Activated CD8-positive, alpha-beta T cell treated with anti-CD3 and anti-CD28 coated beads for 36 hours (primary cell): ENCODE measurements around the gene MRGPRF. TPM values are rescaled to one million over a fixed set of nuclear protein-coding genes. Genes with fewer than 3 reads are reported as not detected.

Experiments used
- ATAC-seq: fragments of 200-7000 bp; cut with Tn5 transposase; one replicate; pipeline ENCODE4 v1.10.0; 2021; ENCODE audit warnings: mild to moderate bottlenecking, moderate library complexity
- CTCF ChIA-PET: fragments of 350-600 bp; sonication (Branson Sonifier 250); formaldehyde crosslinking; loops from one replicate; lab custom pipeline; 2021; ENCODE audit warnings: antibody characterized with exemption; lab: Charles Lee
- POLR2A ChIA-PET: fragments of 350-600 bp; sonication (Branson Sonifier 250); formaldehyde crosslinking; loops from one replicate; lab custom pipeline; 2021; ENCODE audit warnings: antibody characterized with exemption; lab: Charles Lee
- DNase-seq: peaks from one replicate; pipeline ENCODE4 v3.0.0-alpha.2; 2020
- H3K27ac Mint-ChIP-seq: one replicate; pipeline ENCODE4 v1.8.0; 2021; ENCODE audit warnings: mild to moderate bottlenecking, mixed read lengths
- H3K27me3 Mint-ChIP-seq: one replicate; pipeline ENCODE4 v1.8.0; 2021; ENCODE audit warnings: mixed read lengths
- H3K36me3 Mint-ChIP-seq: one replicate; pipeline ENCODE4 v1.8.0; 2021; ENCODE audit warnings: low read depth, mixed read lengths
- H3K4me1 Mint-ChIP-seq: one replicate; pipeline ENCODE4 v1.8.0; 2021; ENCODE audit warnings: low read depth, mixed read lengths
- H3K4me3 Mint-ChIP-seq: one replicate; pipeline ENCODE4 v1.8.0; 2021; ENCODE audit warnings: mild to moderate bottlenecking, moderate library complexity, mixed read lengths
- H3K9me3 Mint-ChIP-seq: one replicate; pipeline ENCODE4 v1.8.0; 2021; ENCODE audit warnings: mixed read lengths
- intact Hi-C: fragments of 100-400 bp; cut with micrococcal nuclease; formaldehyde crosslinking; loops from one replicate; pipeline ENCODE4 v1.10.0; 2022
- total RNA-seq, 2 experiments: library from RNA; stranded (reverse); gene quantifications; one replicate each; pipeline ENCODE4 v1.2.3, GENCODE V29; 2021
- TF ChIP-seq, protein P1 (sequence below): fragments of 200-600 bp; IDR thresholded peaks from one replicate; pipeline ENCODE4 v1.8.0; 2022; ENCODE audit warnings: antibody characterized with exemption, mild to moderate bottlenecking

MRGPRF gene
- total RNA-seq, 2 experiments from 2014 or later, result not detected

DNA sequence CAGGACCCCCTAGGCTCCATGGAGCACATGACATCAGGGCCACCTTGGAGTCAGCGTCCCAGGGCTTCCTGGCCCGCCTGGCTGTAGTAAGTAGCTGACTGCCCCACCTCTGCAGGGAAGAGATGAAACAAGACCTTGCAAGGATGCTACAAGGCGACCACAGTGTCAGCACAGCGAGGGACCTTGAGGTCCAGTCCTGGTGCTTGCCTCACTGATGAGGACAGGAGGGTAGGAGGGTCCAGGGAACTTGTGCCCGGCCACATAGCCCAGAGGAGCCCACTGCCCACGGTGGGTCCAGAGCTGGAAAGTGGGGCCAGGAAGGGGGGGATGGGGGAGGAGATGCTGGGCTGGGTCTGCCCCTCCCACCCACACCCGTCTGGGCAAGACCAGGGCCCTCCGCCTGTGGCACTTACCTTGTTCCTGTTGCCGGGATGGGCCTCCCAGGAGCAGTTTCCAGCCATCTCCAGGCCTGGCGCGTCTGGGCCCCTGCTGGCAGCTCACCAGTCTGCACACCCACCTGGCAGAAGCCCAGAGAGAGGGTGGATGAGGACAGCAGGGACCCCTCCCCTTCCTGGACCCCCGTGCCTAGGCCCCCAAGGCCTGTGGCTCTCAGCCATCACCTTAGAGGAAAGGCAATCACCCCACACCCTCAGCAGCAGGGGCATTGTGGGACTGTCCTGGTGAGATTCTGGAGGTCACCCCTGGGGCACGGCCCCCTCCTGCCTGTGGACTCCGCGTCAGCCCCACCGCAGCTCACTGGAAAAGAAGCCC, 3.4 kb downstream of the MRGPRF start:
- no peak for ATAC-seq
- Mint-ChIP-seq H3K9me3 (no peaks in the 10 kb centered on the region), H3K4me1 (no peaks in the 10 kb centered on the region), H3K27me3 (peaks cover 23% of the 10 kb centered on the region), H3K36me3 (no peaks in the 10 kb centered on the region), H3K27ac (no peak overlapping the region), H3K4me3 (no peak overlapping the region)
- TF ChIP-seq, protein P1, sequence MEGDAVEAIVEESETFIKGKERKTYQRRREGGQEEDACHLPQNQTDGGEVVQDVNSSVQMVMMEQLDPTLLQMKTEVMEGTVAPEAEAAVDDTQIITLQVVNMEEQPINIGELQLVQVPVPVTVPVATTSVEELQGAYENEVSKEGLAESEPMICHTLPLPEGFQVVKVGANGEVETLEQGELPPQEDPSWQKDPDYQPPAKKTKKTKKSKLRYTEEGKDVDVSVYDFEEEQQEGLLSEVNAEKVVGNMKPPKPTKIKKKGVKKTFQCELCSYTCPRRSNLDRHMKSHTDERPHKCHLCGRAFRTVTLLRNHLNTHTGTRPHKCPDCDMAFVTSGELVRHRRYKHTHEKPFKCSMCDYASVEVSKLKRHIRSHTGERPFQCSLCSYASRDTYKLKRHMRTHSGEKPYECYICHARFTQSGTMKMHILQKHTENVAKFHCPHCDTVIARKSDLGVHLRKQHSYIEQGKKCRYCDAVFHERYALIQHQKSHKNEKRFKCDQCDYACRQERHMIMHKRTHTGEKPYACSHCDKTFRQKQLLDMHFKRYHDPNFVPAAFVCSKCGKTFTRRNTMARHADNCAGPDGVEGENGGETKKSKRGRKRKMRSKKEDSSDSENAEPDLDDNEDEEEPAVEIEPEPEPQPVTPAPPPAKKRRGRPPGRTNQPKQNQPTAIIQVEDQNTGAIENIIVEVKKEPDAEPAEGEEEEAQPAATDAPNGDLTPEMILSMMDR, result no peak
- CTCF ChIA-PET, result no interaction called here
- intact Hi-C loops, result no loop called here
- no peak for DNase-seq
- POLR2A ChIA-PET, result no interaction called here

DNA sequence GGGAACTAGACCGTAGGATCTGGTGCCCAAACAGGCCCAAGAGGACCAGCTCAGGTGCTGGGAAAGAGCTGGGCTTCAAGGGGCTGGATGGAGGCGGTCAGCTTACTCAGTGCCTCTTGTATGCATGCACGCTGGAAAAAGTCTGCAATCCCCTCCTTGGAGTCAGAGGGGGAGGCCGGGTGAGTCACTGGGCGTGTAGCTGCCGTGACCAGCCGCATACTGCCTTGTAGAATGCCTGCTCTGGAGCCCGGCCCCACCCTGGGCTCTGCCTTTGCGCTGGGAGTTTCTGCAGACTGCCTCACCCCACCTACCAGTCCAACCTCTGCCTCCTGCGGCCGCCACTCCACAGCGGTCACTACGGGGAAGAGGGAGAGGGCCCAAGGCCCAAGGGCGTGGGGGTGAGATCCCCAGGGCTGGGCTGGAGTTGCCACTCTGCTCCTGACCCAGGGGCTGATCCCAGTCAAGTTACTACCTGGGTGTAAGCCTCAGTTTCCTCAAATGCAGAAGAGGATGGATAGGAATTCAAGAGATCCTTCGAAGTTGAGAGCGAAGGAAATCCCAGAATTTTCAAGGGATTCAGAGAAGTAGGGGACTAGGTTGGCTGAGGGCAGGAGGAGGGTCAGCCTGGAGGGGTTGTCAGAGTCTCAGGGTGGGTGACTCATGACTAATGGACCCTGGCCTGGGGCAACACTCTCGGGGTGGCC, 4.2 kb downstream of the MRGPRF start:
- Mint-ChIP-seq H3K36me3 (no peaks in the 10 kb centered on the region), H3K27ac (no peak overlapping the region), H3K4me3 (no peak overlapping the region), H3K27me3 (peaks cover 23% of the 10 kb centered on the region), H3K9me3 (no peaks in the 10 kb centered on the region), H3K4me1 (no peaks in the 10 kb centered on the region)
- TF ChIP-seq, protein P1, result no peak
- intact Hi-C loops, result no loop called here
- ATAC-seq, result no peak
- ChIA-PET POLR2A (no interaction called here), CTCF (interaction anchor here (1.1 kb wide), 1 partner anchor 36 kb away, joined by 3 read pairs; no protein-coding TSS in a partner anchor)
- no peak for DNase-seq

GRCh38 chr11:69007975-69008381, 5.1 kb downstream of the MRGPRF start:
- ChIA-PET POLR2A (no interaction called here), CTCF (interaction anchor here (1.1 kb wide), 1 partner anchor 37 kb away, joined by 3 read pairs; no protein-coding TSS in a partner anchor)
- Mint-ChIP-seq H3K27me3 (peaks cover 21% of the 10 kb centered on the region), H3K4me1 (no peaks in the 10 kb centered on the region), H3K9me3 (no peaks in the 10 kb centered on the region), H3K36me3 (no peaks in the 10 kb centered on the region), H3K27ac (no peak overlapping the region), H3K4me3 (no peak overlapping the region)
- intact Hi-C loops, result no loop called here
- no peak for ATAC-seq
- DNase-seq, result no peak
- TF ChIP-seq, protein P1, result no peak

DNA sequence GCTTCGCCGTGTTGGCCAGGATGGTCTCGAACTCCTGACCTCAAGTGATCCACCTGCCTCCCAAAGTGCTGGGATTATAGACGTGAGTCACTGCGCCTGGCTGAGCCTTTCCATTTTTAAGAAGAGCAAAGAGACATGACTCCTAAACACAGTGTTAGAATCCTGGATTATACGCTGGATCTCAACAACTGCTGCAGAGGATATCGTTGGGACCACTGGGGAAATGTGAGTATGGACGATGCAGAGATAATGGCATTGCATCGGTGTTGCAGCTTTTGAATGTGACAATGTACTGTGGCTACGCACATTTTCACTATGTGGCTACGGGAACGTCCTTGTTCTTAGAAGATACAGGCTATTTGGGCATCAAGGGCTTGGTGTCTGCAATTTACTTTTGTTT, 6.2 kb downstream of the MRGPRF start:
- no peak for DNase-seq
- no peak overlapping the region for H3K4me3 Mint-ChIP-seq
- TF ChIP-seq, protein P1, result no peak
- POLR2A ChIA-PET, result no interaction called here
- H3K4me1 Mint-ChIP-seq, result no peaks in the 10 kb centered on the region
- H3K27me3 Mint-ChIP-seq, result peaks cover 14% of the 10 kb centered on the region
- CTCF ChIA-PET, result no interaction called here
- intact Hi-C loops, result no loop called here
- ATAC-seq, result no peak
- no peaks in the 10 kb centered on the region for H3K9me3 Mint-ChIP-seq
- no peaks in the 10 kb centered on the region for H3K36me3 Mint-ChIP-seq
- H3K27ac Mint-ChIP-seq, result no peak overlapping the region
